NCI-H226 (cell line): ENCODE results near the gene EZR.
A peak's percentile ranks its signal among the peaks of the same experiment; 100 is the strongest.

Experiments used
- DNase-seq: peaks from one replicate; pipeline ENCODE4 v3.0.0-alpha.2; 2015

Gene EZR

GRCh38 chr6:158819213-158819976, at the start of gene EZR:
EZR (minus strand) TSS chr6:158819368; CDS start chr6:158818093, 1,275 bp downstream.
- DNase-seq, result peak; percentile 87

GRCh38 chr6:158868122-158868480, 48.9 kb upstream of the EZR start:
- DNase-seq, result no peak

- DNase-seq, result no peak
Observed at GRCh38 chr6:158867381-158868121, 48.4 kb upstream of the EZR start.

GRCh38 chr6:158865769-158866168, 46.6 kb upstream of the EZR start:
- DNase-seq, result no peak

- peak; percentile 52 for DNase-seq
Observed at GRCh38 chr6:158863646-158864045, 44.5 kb upstream of the EZR start.

- DNase-seq, result no peak
Observed at GRCh38 chr6:158861686-158862381, 42.7 kb upstream of the EZR start.

GRCh38 chr6:158860279-158860865, 41.2 kb upstream of the EZR start:
- no peak for DNase-seq

- DNase-seq, result peak; percentile 87
Observed at GRCh38 chr6:158856261-158856660, 37.1 kb upstream of the EZR start.

GRCh38 chr6:158854214-158855101, 35.3 kb upstream of the EZR start:
- DNase-seq, result peak; percentile 86

GRCh38 chr6:158853880-158854213, 34.7 kb upstream of the EZR start:
- DNase-seq, result no peak

GRCh38 chr6:158853072-158853879, 34.1 kb upstream of the EZR start:
- peak; percentile 100 for DNase-seq

- no peak for DNase-seq
Observed at GRCh38 chr6:158852312-158853071, 33.3 kb upstream of the EZR start.

- no peak for DNase-seq
Observed at GRCh38 chr6:158850807-158851115, 31.6 kb upstream of the EZR start.

- DNase-seq, result peak; percentile 98
Observed at GRCh38 chr6:158849899-158850806, 31.0 kb upstream of the EZR start.

- no peak for DNase-seq
Observed at GRCh38 chr6:158848490-158848895, 29.3 kb upstream of the EZR start.

GRCh38 chr6:158847786-158848185, 28.6 kb upstream of the EZR start:
- no peak for DNase-seq

- no peak for DNase-seq
Observed at GRCh38 chr6:158847012-158847529, 27.9 kb upstream of the EZR start.

GRCh38 chr6:158843751-158844683, 24.8 kb upstream of the EZR start:
- no peak for DNase-seq
